DMS79 treated with DMSO at 0.1 percent for 48 hours (cell line): Measurements from ENCODE around the gene TMEM45A.
"Not testable (repeated sequence)": the region's sequence is repeated elsewhere in the genome, so short reads cannot be mapped to it uniquely, and the experiment has no call there.

ENCODE experiments used
- DNase-seq: peaks from one replicate; lab custom pipeline; 2025; lab: John Stamatoyannopoulos, UW

Gene TMEM45A

GRCh38 chr3:100533176-100533575, 40.8 kb downstream of the TMEM45A start:
- DNase-seq = no peak

DNA sequence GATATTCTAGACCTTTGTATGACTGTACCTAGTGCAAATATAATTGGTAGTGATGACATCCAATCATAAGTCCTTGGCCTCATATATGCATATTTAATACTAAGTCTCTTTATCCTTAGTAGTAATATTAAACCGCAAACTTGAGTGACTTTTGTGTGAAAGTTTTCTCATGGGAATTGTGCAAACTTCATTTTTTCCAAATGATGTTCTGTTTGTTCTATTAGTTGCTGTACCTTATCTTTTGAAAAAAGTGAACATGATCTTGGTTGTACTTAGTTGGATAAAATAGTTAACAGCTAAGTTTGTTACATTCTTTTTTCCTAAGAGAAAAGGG, 43.2 kb downstream of the TMEM45A start:
- DNase-seq = no peak

DNA sequence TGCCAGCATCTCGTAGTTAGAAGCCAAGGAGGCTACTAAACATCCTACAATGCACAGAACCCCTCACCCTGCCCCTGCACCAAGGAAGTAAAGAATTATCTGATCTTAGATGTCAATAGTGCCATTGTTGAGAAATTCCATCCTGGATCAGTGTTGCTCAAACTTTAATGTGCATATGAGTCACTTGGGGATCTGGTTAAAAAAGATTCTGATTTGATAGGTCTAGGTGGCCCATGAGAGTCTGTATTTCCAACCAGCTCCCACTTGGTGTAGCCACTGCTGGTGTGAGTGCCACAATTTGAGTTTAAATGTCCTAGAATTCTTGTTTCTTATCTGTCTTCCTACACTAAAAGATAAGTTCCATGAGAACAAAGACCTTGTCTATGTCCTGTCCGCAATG, 43.7 kb downstream of the TMEM45A start:
- no peak for DNase-seq

GRCh38 chr3:100537646-100538338, 45.4 kb downstream of the TMEM45A start:
- no peak for DNase-seq

DNA sequence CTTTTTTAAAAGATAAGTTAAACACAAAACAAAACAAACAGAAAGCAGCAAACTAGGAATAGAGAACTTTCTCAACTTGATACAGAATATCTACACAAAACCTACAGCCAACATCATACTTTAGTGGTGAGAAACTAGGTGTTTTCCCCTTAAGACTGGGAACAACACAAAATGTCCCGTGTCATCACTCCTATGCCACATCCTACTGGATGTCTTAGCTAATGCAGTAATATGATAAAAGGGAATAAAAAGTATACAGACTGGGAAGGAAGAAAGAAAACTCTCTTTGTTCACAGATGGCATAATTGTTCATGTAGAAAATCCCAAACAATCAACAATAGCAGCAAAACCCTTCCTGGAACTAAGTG, 45.9 kb downstream of the TMEM45A start:
- DNase-seq = no peak

GRCh38 chr3:100540791-100541334, 48.4 kb downstream of the TMEM45A start:
- DNase-seq = no peak

GRCh38 chr3:100541428-100541827, 49.0 kb downstream of the TMEM45A start:
- DNase-seq = not testable (repeated sequence)

- no peak for DNase-seq
Observed at GRCh38 chr3:100545371-100545770, 53.0 kb downstream of the TMEM45A start.

GRCh38 chr3:100546020-100546744, 53.8 kb downstream of the TMEM45A start:
- DNase-seq = no peak

- no peak for DNase-seq
Observed at GRCh38 chr3:100548053-100548452, 55.6 kb downstream of the TMEM45A start.

GRCh38 chr3:100553618-100554372, 61.4 kb downstream of the TMEM45A start:
- DNase-seq = no peak

GRCh38 chr3:100554373-100554676, 61.9 kb downstream of the TMEM45A start:
- no peak for DNase-seq

DNA sequence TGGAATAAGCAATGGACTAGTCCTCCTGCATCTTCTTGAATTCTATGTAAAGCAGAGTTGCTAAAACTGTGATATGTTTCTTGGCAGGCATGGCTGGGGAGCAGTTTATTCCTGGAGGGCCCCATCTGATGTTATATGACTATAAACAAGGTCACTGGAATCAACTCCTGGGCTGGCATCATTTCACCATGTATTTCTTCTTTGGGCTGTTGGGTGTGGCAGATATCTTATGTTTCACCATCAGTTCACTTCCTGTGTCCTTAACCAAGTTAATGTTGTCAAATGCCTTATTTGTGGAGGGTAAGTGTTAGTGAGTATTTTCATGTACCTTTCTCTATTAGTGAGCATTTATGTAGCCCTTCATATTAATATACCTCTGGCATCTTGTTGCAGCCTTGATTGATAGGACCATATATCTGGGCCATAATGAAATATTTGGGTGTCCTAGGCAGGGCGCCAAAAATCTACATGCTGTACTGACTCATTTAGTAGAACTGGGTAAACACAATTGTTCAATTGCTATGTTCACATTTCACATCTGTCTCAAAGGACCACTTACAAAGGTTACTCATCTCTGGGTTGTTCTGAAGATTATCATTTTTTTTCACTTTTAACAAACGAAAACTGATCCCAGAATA, 64.4 kb downstream of the TMEM45A start:
- no peak for DNase-seq

- no peak for DNase-seq
Observed at GRCh38 chr3:100558233-100558632, 65.8 kb downstream of the TMEM45A start.

GRCh38 chr3:100560426-100560825, 68.0 kb downstream of the TMEM45A start:
- no peak for DNase-seq

DNA sequence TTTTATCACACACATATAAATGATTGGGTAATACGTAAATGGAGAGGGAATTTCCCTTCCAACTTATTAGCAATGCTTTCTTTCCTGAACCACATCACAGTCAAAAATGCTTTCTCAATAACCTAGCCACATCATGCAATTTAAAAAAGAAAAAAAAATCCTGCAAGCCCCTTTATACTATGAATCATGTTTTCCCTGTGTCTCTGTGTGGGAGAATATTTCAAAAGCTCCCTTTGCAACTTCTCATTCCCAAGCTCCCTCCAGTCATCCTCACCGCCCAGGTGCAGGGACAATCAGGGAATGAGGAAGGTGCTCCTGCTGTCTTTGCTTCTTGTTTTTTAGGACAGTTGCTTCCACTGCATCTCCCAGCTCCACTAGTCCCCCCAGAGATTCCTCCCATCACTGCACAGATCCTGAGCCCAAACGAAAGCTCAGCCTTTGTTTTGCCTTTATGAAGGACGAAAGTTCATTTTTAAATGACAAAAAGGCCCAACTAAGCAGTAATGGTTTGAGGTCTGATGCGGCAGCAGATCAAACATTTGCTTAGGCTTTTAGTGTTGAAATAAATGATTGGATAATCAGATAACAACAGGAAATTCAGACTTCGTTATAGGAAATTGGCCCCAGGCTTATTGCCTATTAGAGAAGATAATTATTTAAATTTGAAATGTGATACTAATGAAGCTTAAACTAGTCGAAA, 69.2 kb downstream of the TMEM45A start:
- no peak for DNase-seq

- no peak for DNase-seq
Observed at GRCh38 chr3:100562224-100562857, 69.9 kb downstream of the TMEM45A start.

DNA sequence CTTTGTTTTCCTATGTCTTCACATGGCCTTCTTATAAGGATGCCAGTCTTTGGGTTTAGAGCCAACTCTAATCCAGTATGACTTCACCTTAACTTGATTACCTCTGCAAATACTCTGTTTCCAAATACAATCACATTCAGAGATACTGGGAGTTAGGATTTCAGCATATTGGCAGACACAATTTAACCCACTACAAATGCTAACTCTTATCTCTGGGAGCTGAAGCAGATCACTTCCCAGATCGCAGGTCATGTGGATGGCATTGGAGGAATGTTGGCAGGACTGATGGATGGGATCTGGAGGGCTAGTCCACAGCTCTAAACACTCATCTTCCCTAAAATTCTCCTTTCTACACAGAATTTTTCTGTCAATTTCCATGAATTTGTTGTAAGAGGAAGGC, 70.8 kb downstream of the TMEM45A start:
- no peak for DNase-seq

GRCh38 chr3:100563652-100564211, 71.3 kb downstream of the TMEM45A start:
- no peak for DNase-seq

DNA sequence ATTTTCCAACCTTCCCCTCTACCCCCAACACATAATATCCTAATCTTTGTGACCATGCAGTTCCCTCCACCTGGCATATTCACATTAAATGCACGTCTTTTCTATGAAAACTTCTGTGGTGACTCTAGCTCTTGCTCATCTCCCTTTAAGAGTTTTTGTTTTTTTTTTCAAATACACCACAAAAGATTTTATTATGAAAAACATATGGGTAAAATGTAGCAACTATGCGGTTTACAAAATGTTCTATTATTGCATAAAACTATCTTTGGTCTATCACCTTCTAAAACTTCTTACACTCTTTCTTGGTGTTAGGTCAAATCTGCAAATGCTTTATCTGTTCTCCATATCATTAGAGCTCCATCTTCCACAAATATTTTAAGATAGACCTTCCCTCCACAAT, 78.4 kb downstream of the TMEM45A start:
- DNase-seq = no peak

DNA sequence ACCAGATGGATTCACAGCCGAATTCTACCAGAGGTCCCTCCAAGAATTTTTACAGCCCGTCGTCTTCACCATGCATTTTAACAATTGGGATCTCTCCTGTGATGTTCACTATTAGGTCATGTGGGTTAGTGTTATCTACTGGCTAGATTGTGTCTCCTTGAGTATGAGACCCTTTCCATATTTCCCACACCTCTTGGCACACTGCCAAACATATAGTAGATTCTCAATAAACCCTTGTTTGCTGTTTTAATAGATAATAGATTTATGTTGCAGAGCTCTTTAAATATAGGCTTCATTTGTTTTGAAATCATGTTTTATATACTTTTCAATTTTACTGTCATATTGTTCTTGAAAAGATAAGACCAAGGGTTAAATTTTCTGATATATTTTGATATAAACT, 82.1 kb downstream of the TMEM45A start:
- DNase-seq = no peak
